SK-N-SH (cell line): ENCODE results near the gene TIMM17B. TPM values are rescaled to one million over a fixed set of nuclear protein-coding genes. Genes with fewer than 3 reads are reported as not detected.
A peak's percentile ranks its signal among the peaks of the same experiment; 100 is the strongest.

Source experiments
- CTCF ChIA-PET: fragments of 300-600, 350-600 bp; formaldehyde crosslinking; extraction: SDS; loops from one replicate; lab custom pipeline; 2021; lab: Yijun Ruan, JAX
- POLR2A ChIA-PET: fragments of 350-600 bp; sonication (Branson Sonifier 250); formaldehyde crosslinking; extraction: SDS; loops from one replicate; lab custom pipeline; 2020; ENCODE audit warnings: antibody characterized with exemption, inconsistent platforms; lab: Yijun Ruan, JAX
- DNase-seq: peaks from one replicate; pipeline ENCODE4 v3.0.0; 2012
- H2AFZ ChIP-seq: fragments of 200-600 bp; sonication (generic); 2 replicates; pipeline ENCODE4 v1.8.1; 2016; ENCODE audit warnings: antibody characterized with exemption, mild to moderate bottlenecking, low read depth
- H3F3A ChIP-seq: fragments of 200-600 bp; sonication (generic); replicated peaks from 2 replicates; pipeline ENCODE3; 2016; ENCODE audit warnings: antibody characterized with exemption, mild to moderate bottlenecking; ENCODE audit not compliant: insufficient read depth
- H3K27ac ChIP-seq, 2 experiments: fragments of 200-500 bp in 1 of 2; fragments of 200-600 bp in 1 of 2; sonication (Bioruptor generic) in 1 of 2; sonication (generic), shearing (Covaris generic) in 1 of 2; 2 replicates each; pipeline versions ENCODE4 v1.5.1 to v1.6.1; 2014 to 2016; ENCODE audit warnings: low read depth in 2 of 2, inconsistent platforms in 1 of 2, low read length in 1 of 2, mild to moderate bottlenecking in 1 of 2, mixed read lengths in 1 of 2
- H3K27me3 ChIP-seq: fragments of 200-600 bp; sonication (generic), shearing (Covaris generic); 2 replicates; pipeline ENCODE4 v1.6.1; 2016; ENCODE audit warnings: mixed run types; ENCODE audit not compliant: insufficient read depth
- H3K36me3 ChIP-seq, 2 experiments: fragments of 200-500 bp in 1 of 2; fragments of 200-600 bp in 1 of 2; sonication (Bioruptor generic) in 1 of 2; sonication (generic) in 1 of 2; replicated peaks in 1 of 2; 2 replicates each; pipeline versions ENCODE3 to v1.5.1; 2014 to 2016; ENCODE audit warnings: low read length in 1 of 2, mild to moderate bottlenecking in 1 of 2; ENCODE audit not compliant: insufficient read depth in 2 of 2, control insufficient read depth in 1 of 2
- H3K4me1 ChIP-seq, 2 experiments: fragments of 200-500 bp in 1 of 2; fragments of 200-600 bp in 1 of 2; sonication (Bioruptor generic) in 1 of 2; sonication (generic), shearing (Covaris generic) in 1 of 2; 2 replicates each; pipeline versions ENCODE4 v1.5.1 to v1.6.1; 2014 to 2016; ENCODE audit warnings: low read depth in 1 of 2, low read length in 1 of 2, mixed run types in 1 of 2; ENCODE audit not compliant: insufficient read depth in 2 of 2, control insufficient read depth in 1 of 2
- H3K4me2 ChIP-seq: fragments of 200-600 bp; sonication (generic), shearing (Covaris generic); 2 replicates; pipeline ENCODE4 v1.6.1; 2017; ENCODE audit warnings: mixed run types
- H3K4me3 ChIP-seq, 2 experiments: fragments of 200-500 bp in 1 of 2; fragments of 200-600 bp in 1 of 2; sonication (Bioruptor generic) in 1 of 2; sonication (generic), shearing (Covaris generic) in 1 of 2; 2 replicates each; pipeline versions ENCODE4 v1.5.1 to v1.8.1; 2014 to 2016; ENCODE audit warnings: low read depth in 2 of 2, inconsistent platforms in 1 of 2, low read length in 1 of 2, mild to moderate bottlenecking in 1 of 2, mixed read lengths in 1 of 2, moderate library complexity in 1 of 2
- H3K79me2 ChIP-seq: fragments of 200-600 bp; sonication (generic); 2 replicates; pipeline ENCODE4 v1.8.1; 2017; ENCODE audit warnings: mild to moderate bottlenecking; ENCODE audit not compliant: insufficient read depth
- H3K9ac ChIP-seq: fragments of 200-600 bp; sonication (generic); 2 replicates; pipeline ENCODE4 v1.6.1; 2017; ENCODE audit warnings: mixed run types
- H3K9me2 ChIP-seq: fragments of 200-600 bp; sonication (generic); 2 replicates; pipeline ENCODE4 v1.6.1; 2017; ENCODE audit warnings: mixed run types
- H3K9me3 ChIP-seq: fragments of 200-600 bp; sonication (generic); 2 replicates; pipeline ENCODE4 v1.6.1; 2017; ENCODE audit warnings: mixed run types, mild to moderate bottlenecking, moderate library complexity
- H4K20me1 ChIP-seq: fragments of 200-600 bp; sonication (generic); 2 replicates; pipeline ENCODE4 v1.6.1; 2017; ENCODE audit warnings: mild to moderate bottlenecking, mixed run types; ENCODE audit not compliant: insufficient read depth
- ELF1 ChIP-seq: IDR thresholded peaks from 2 replicates; pipeline ENCODE4 v1.4.0; 2012
- EZH2phosphoT487 ChIP-seq: fragments of 200-600 bp; sonication (generic); IDR thresholded peaks from 2 replicates; pipeline ENCODE4 v1.6.1; 2017; ENCODE audit warnings: low read depth, mixed run types, mild to moderate bottlenecking, antibody characterized with exemption, moderate library complexity, borderline replicate concordance
- FOSL2 ChIP-seq: IDR thresholded peaks from 2 replicates; pipeline ENCODE4 v1.4.0; 2012; ENCODE audit warnings: low read depth, mild to moderate bottlenecking, moderate library complexity, borderline replicate concordance
- FOXM1 ChIP-seq: IDR thresholded peaks from 2 replicates; pipeline ENCODE4 v1.4.0; 2012; ENCODE audit warnings: low read depth, mild to moderate bottlenecking
- GABPA ChIP-seq: IDR thresholded peaks from 2 replicates; pipeline ENCODE4 v1.4.0; 2012; ENCODE audit warnings: low read depth, mild to moderate bottlenecking
- GATA2 ChIP-seq: sonication (generic); formaldehyde crosslinking; IDR thresholded peaks from 2 replicates; pipeline ENCODE4 v1.5.0; 2020; ENCODE audit warnings: mild to moderate bottlenecking, missing genetic modification reagents
- JUND ChIP-seq: IDR thresholded peaks from 2 replicates; pipeline ENCODE4 v1.4.0; 2012
- MEF2A ChIP-seq: IDR thresholded peaks from 2 replicates; pipeline ENCODE4 v1.4.0; 2012; ENCODE audit warnings: low read depth, borderline replicate concordance
- MXI1 ChIP-seq: IDR thresholded peaks from 2 replicates; pipeline ENCODE4 v1.6.1; 2012; ENCODE audit warnings: mild to moderate bottlenecking, low read depth, low read length, improper control_type of control experiment
- NRF1 ChIP-seq: IDR thresholded peaks from 2 replicates; pipeline ENCODE4 v1.6.1; 2012; ENCODE audit warnings: low read depth, mild to moderate bottlenecking, low read length
- POLR2AphosphoS5 ChIP-seq: IDR thresholded peaks from 2 replicates; pipeline ENCODE4 v1.6.1; 2012; ENCODE audit warnings: low read depth, low read length
- RCOR1 ChIP-seq: fragments of 150-350 bp; IDR thresholded peaks from 2 replicates; pipeline ENCODE4 v1.6.1; 2017; ENCODE audit warnings: antibody characterized with exemption, low read length
- RXRA ChIP-seq: IDR thresholded peaks from 2 replicates; pipeline ENCODE4 v1.4.0; 2012; ENCODE audit warnings: low read depth, mild to moderate bottlenecking, borderline replicate concordance
- SIN3A ChIP-seq: IDR thresholded peaks from 2 replicates; pipeline ENCODE4 v1.6.1; 2012; ENCODE audit warnings: low read depth, mild to moderate bottlenecking, low read length, moderate library complexity, borderline replicate concordance
- TAF1 ChIP-seq: IDR thresholded peaks from 2 replicates; pipeline ENCODE4 v1.6.1; 2012; ENCODE audit warnings: low read depth, mild to moderate bottlenecking, low read length, moderate library complexity, borderline replicate concordance
- WGBS: methylation state at CpG from one replicate; pipeline ENCODE4 v1.1.6; 2017; ENCODE audit warnings: low lambda C conversion rate; 5-methylcytosine and 5-hydroxymethylcytosine counted together
- polyA plus RNA-seq, 3 experiments: library from polyadenylated mRNA; depleted of rRNA; stranded (reverse); fragments of >200 nt; gene quantifications; 2 replicates each; pipeline ENCODE4 v1.2.3, GENCODE V29; 2012
- TF ChIP-seq, protein P1 (sequence below): fragments of 150-350 bp; IDR thresholded peaks from 2 replicates; pipeline ENCODE4 v1.6.1; 2016; ENCODE audit warnings: mild to moderate bottlenecking, low read depth, low read length
- TF ChIP-seq, protein P2 (sequence below): IDR thresholded peaks from 2 replicates; pipeline ENCODE4 v1.4.0; 2012; ENCODE audit warnings: low read depth
- TF ChIP-seq, protein P3 (sequence below): fragments of 150-350 bp; IDR thresholded peaks from 2 replicates; pipeline ENCODE4 v1.6.1; 2017; ENCODE audit warnings: antibody characterized with exemption, low read length, low read depth, borderline replicate concordance
- TF ChIP-seq, protein P4 (sequence below): IDR thresholded peaks from 2 replicates; pipeline ENCODE4; 2012

Gene TIMM17B
- polyA plus RNA-seq, 1 of the 3 experiments (the other 2 are of a cell fraction): 87.0 TPM

DNA sequence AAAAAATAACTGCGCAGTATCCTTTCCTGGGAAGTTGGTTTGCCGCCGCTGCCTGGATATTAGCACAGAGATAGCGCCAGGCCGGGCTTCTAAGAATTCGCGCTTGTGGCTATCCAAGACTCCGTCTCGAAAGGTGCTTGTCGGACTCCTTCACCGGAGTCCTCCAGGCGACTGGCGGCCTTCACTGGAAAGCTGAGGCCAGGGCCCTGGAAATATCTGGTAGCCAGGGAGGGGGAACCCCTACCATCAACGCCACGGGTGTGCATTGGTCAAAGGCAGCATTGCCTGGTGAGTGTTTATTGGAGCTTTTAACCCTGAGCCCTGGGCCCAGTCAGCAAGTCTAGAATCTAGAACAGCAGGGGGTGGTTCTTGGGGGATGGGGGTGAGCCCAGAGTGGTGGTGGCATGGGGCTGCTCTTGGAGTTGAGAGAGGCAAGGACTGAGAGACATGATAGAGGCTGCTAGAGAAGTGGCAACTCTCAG, 21.8 kb upstream of the TIMM17B start:
- TF ChIP-seq RXRA (no peak), TAF1 (no peak), EZH2phosphoT487 (no peak), RCOR1 (no peak), POLR2AphosphoS5 (no peak), GATA2 (no peak)
- TF ChIP-seq, protein P1, sequence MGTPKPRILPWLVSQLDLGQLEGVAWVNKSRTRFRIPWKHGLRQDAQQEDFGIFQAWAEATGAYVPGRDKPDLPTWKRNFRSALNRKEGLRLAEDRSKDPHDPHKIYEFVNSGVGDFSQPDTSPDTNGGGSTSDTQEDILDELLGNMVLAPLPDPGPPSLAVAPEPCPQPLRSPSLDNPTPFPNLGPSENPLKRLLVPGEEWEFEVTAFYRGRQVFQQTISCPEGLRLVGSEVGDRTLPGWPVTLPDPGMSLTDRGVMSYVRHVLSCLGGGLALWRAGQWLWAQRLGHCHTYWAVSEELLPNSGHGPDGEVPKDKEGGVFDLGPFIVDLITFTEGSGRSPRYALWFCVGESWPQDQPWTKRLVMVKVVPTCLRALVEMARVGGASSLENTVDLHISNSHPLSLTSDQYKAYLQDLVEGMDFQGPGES: no peak
- Histone ChIP-seq H3K4me2 (peak overlapping the region; percentile 95), H3K36me3 (peaks cover 3 to 33% of the 10 kb centered on the region in 2 experiments), H3F3A (peaks cover 12% of the 10 kb centered on the region), H2AFZ (no peak overlapping the region), H3K27ac (peak overlapping the region; percentile 38 to 60; a peak in 3 of 4 replicates), H3K9me3 (no peaks in the 10 kb centered on the region), H3K4me1 (peaks cover 5 to 26% of the 10 kb centered on the region in 2 experiments; a peak in 2 of 4 replicates), H3K9me2 (no peaks in the 10 kb centered on the region), H3K4me3 (peak overlapping the region; percentile 61 to 71; a peak in 3 of 4 replicates), H3K27me3 (no peaks in the 10 kb centered on the region), H3K79me2 (peaks cover 3% of the 10 kb centered on the region; the same call in 1 of the 2 replicates), H3K9ac (no peak overlapping the region), H4K20me1 (0 out of 2 replicates have a peak, but pooled peaks cover 9% of the 10 kb centered on the region)
- ChIA-PET POLR2A (no interaction called here), CTCF (no interaction called here)
- 38% methylated on average over 14 of the region's 15 CpGs for WGBS
- peak; percentile 54 for DNase-seq

DNA sequence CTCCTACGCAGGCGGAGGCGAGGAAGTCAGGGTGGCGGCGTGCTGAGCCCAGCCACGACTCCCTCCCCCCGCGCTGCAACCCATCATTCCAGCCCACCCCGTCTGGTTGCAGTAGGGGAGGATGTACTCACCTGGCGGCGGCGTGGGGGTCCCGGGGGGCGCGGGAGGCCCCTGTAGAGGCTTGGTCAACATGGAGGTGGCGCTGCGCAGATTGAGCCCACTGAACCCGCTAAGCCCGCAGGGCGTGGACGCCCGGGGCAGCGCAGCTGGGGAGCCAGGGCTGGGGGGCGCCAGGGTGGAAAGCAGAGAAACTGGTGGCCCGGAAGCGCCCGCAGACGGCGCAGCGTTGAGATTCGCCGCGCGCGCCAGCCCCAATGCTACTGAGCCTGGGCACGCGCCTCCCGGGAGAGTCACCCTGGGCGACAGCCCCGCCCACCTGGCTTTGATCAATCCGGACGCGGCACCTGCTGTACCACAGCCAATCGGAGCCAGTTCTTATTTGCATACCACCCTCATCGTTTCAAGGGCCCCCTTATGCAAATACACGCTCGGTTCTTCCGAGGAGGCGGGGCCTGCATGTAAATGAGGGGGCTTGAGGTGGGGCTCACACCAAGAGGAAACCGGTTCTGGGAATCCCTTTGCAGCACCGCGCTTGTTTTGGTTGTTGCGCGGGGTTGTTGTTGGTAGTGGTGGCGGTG, 21.2 kb upstream of the TIMM17B start, which contains the start of gene PIM2:
Gene PIM2 (minus strand): TSS at position 382 of the 698 bp plus-strand sequence. CDS start 190 bp downstream, at position 192.
- peak within 1 kb of the TSS; percentile 95 for H3K4me2 ChIP-seq
- H3K27ac ChIP-seq: peak within 1 kb of the TSS; percentile 38 to 60; a peak in 3 of 4 replicates
- 0 out of 2 replicates have a peak, but pooled peaks cover 9% of the 10 kb centered on the region for H4K20me1 ChIP-seq
- 14% methylated on average over 9 of the region's 55 CpGs for WGBS
- H3K4me1 ChIP-seq: peaks cover 5 to 26% of the 10 kb centered on the region in 2 experiments; a peak in 2 of 4 replicates
- H3K27me3 ChIP-seq: no peaks in the 10 kb centered on the region
- H3F3A ChIP-seq: peaks cover 12% of the 10 kb centered on the region
- peaks cover 3 to 32% of the 10 kb centered on the region in 2 experiments for H3K36me3 ChIP-seq
- peaks cover 3% of the 10 kb centered on the region; the same call in 1 of the 2 replicates for H3K79me2 ChIP-seq
- H3K9ac ChIP-seq: peak within 1 kb of the TSS; percentile 78
- H3K9me2 ChIP-seq: no peaks in the 10 kb centered on the region
- POLR2A ChIA-PET: no interaction called here
- CTCF ChIA-PET: no interaction called here
- no peaks in the 10 kb centered on the region for H3K9me3 ChIP-seq
- peak within 1 kb of the TSS; percentile 61 to 71 for H3K4me3 ChIP-seq
- H2AFZ ChIP-seq: no peak within 1 kb of the TSS
- peak; percentile 93 for DNase-seq
- TF ChIP-seq, protein P1: no peak
- no peak for TF ChIP-seq FOXM1
- TF ChIP-seq, protein P2, sequence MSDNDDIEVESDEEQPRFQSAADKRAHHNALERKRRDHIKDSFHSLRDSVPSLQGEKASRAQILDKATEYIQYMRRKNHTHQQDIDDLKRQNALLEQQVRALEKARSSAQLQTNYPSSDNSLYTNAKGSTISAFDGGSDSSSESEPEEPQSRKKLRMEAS: peak; percentile 22; the same call in 1 of the 2 replicates
- no peak for TF ChIP-seq RCOR1
- no peak for TF ChIP-seq MEF2A
- TF ChIP-seq, protein P3, sequence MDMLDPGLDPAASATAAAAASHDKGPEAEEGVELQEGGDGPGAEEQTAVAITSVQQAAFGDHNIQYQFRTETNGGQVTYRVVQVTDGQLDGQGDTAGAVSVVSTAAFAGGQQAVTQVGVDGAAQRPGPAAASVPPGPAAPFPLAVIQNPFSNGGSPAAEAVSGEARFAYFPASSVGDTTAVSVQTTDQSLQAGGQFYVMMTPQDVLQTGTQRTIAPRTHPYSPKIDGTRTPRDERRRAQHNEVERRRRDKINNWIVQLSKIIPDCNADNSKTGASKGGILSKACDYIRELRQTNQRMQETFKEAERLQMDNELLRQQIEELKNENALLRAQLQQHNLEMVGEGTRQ: peak; percentile 66
- no peak; the same call in 1 of the 2 replicates for TF ChIP-seq NRF1
- no peak for TF ChIP-seq RXRA
- no peak; the same call in 1 of the 2 replicates for TF ChIP-seq GABPA
- no peak for TF ChIP-seq JUND
- TF ChIP-seq, protein P4, sequence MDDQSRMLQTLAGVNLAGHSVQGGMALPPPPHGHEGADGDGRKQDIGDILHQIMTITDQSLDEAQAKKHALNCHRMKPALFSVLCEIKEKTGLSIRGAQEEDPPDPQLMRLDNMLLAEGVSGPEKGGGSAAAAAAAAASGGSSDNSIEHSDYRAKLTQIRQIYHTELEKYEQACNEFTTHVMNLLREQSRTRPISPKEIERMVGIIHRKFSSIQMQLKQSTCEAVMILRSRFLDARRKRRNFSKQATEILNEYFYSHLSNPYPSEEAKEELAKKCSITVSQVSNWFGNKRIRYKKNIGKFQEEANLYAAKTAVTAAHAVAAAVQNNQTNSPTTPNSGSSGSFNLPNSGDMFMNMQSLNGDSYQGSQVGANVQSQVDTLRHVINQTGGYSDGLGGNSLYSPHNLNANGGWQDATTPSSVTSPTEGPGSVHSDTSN: no peak
- TF ChIP-seq GATA2: no peak
- TF ChIP-seq FOSL2: no peak
- peak; percentile 81 for TF ChIP-seq MXI1
- peak; percentile 56 for TF ChIP-seq ELF1
- TF ChIP-seq SIN3A: no peak
